Ishikawa (cell line): ENCODE data around the gene DACH1.

ENCODE experiments used
- CEBPB ChIP-seq: IDR thresholded peaks from 2 replicates; pipeline ENCODE4 v1.6.1; 2012
- EP300 ChIP-seq: IDR thresholded peaks from 2 replicates; pipeline ENCODE4 v1.6.1; 2012; ENCODE audit warnings: borderline replicate concordance
- RAD21 ChIP-seq: IDR thresholded peaks from 2 replicates; pipeline ENCODE4 v1.6.1; 2012; ENCODE audit warnings: low read depth
- YY1 ChIP-seq: IDR thresholded peaks from 2 replicates; pipeline ENCODE4 v1.6.1; 2012; ENCODE audit warnings: low read depth
- ZBTB7A ChIP-seq: IDR thresholded peaks from 2 replicates; pipeline ENCODE4 v1.6.1; 2012; ENCODE audit warnings: low read depth

DNA sequence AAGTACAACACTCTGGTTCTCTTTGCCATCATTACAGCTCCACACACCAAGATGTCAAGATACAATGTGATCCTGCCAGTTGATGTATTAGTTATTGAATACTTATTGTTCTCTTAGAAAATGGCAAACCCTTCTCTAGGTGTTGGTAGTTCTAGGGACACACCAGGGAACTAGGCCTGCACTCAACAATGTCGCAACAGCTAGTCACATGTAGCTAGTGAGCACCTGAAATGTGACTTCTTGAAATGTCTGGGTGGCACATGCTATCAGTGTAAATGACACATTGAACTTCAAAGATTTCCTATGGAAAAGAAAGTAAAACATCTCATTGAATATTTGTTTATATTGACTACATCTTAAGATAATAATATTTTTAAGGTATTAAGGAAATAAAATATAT, 49.7 kb downstream of the DACH1 start:
- no peak for TF ChIP-seq YY1
- no peak for TF ChIP-seq EP300
- TF ChIP-seq CEBPB, result no peak
- TF ChIP-seq RAD21, result no peak
- no peak for TF ChIP-seq ZBTB7A
